HEK293 (cell line): ENCODE data around the gene TNFAIP2.

Source experiments
- ZNF561 ChIP-seq: fragments of 450-650 bp; IDR thresholded peaks from 2 replicates; pipeline ENCODE4 v1.5.1; 2018; ENCODE audit warnings: missing biosample characterization, missing genetic modification characterization, borderline replicate concordance
- ZNF768 ChIP-seq: fragments of 450-650 bp; formaldehyde crosslinking; IDR thresholded peaks from 2 replicates; pipeline ENCODE4 v1.5.1; 2018; ENCODE audit warnings: missing biosample characterization, mild to moderate bottlenecking, missing genetic modification characterization
- ZNF837 ChIP-seq: fragments of 450-650 bp; formaldehyde crosslinking; IDR thresholded peaks from 2 replicates; pipeline ENCODE4 v1.5.1; 2016; ENCODE audit warnings: missing biosample characterization, missing genetic modification characterization

- TF ChIP-seq ZNF768 (tag by site-specific recombination), result no peak
- TF ChIP-seq ZNF837 (tag by site-specific recombination), result no peak
- no peak for TF ChIP-seq ZNF561
These were observed 21.1 kb upstream of the TNFAIP2 start for GRCh38 chr14:103101963-103102688.
